HG03432 (cell line): ENCODE results near the gene CARD9.
"Not testable (repeated sequence)": the region's sequence is repeated elsewhere in the genome, so short reads cannot be mapped to it uniquely, and the experiment has no call there.

Experiments used
- ATAC-seq: cut with Tn5 transposase; IDR thresholded peaks from one replicate; pipeline ENCODE4 v1.9.1; 2021; ENCODE audit warnings: mild to moderate bottlenecking, moderate library complexity; ENCODE audit not compliant: unreplicated experiment

CARD9 gene

DNA sequence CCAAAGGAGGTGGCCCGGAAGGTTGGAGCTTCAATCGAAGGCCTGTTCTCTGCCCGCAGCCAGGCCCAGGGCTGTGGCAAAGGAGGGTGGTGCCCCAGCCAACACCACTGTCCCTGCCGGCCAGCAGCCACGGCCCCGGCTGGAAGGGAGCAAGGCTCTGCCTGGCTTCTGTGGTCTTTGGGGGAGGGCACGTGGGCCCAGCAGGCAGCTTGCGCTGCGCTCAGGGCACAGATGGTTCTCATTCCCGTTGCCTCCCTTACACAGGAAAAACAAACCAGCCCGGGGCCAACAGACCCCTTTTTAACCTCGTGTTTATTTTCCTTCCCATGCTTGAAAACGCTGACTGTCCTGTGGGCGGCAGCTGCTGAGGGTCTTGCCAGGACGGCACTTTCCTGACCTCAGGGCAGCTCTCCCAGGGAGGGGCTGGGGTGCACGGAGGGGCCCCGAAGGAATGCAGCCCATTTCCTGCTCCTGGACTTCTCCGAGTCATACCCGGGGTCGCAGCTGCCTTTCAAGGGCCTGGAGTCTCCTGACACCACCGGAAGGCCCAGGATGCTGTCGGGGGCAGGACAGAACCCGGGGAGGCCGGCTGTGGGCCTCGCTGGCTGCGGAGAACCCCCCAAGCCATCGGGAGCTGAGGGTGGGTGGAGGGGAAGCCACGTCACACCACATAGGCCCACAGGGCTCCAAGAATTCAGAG is 47.3 kb downstream of the CARD9 start:
- ATAC-seq, result no peak

DNA sequence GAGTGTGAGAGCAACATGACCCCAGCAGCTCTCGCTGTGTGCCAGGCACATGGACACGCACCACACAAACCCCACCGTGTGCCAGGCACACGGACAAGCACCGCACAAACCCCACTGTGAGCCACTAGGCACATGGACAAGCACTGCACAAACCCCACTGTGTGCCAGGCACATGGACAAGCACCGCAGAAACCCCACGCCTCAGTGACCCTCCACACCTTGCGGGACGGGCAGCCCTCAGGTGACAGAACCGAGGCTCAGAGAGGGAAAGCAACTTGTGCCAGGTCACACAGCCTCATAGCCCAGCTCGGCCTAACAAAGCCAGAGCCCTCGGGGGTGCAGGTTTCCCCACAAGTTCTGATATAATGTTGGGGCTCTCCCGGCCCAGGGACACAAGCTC is 48.1 kb downstream of the CARD9 start:
- ATAC-seq, result no peak

DNA sequence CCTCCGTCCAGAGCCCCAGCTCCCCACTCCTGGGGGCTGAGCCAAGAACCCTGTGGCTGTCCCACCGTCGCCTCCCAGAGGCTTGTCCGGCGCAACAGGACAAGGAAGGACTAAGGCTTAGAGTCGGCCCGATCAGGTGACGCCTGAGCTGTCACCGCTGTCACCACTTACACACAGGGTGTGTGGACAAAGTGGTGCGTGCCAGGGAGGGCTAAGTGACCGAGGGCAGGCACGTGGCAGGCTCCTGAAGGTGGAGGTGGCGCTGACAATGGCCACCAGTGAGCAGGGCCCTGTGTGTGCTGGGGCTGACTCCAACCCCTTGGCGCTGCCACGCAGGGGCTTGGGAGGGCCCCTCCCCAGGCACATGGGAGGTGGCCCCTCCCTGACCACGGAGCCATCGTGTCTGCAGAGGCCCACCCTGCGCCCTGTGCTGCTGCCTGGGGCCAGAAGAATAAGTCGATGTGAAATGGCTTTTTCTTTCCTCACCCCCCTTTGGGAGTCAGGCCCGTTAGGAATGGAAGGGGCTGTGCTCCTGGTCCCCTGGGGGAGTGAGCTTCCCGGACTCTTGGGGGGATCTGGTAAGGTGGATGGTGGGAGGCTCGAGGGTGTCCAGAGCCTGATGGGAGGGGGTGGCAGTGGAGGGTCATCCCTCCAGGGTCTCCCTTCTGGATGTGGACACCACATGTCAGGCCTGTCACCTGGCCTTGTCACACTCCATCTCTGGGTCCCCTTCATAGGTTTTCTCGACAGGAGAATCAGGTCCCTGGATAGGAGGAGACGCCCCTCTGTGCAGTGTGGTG is 48.8 kb downstream of the CARD9 start:
- ATAC-seq, result no peak

DNA sequence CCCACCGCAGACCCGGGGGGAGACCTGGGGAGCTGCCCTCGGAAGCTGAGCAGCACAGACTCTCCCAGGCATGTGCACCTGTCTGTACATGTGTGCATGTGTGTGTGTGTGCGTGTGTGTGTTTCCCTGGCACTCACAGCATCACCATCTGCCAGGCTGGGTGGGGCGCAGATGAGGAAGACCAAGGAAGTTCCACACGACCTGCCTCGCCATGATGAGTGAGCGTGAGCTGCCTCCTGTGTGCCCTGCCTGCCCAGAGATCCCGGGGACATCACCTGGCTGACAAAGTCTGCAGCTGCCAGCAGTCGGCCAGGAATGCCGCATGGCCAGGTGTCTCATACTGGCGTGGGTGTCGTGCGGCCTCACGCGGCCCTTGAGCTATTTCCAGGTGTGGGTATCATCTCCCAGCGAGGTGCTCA is 50.1 kb downstream of the CARD9 start:
- ATAC-seq, result no peak

DNA sequence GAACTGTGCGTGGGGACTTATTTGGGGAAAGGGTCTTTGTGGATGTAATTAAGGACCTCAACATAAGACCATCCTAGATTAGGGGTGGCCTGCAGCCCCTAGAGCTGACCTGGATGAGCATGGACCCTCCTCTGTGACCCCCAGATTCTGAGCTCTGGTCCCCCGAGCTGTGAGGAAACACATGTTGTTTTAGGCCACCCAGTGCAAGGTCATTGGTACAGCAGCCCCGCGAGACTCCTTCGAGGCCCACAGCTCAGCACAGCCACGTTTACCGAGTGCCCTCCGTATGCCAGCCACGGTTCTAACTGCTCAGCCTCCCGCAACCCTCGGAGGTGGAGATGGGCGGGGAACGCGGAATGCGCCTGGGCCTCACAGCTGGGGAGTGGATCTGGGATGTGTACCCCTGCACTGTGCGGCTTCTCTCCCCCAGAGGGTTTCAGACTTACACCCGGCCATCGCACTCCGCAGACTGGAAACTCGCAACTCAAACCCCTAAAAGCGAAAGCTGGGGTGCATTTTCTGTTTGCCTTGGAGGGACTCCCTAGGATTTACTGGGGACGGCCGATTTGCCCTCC is 50.6 kb downstream of the CARD9 start:
- ATAC-seq, result no peak

DNA sequence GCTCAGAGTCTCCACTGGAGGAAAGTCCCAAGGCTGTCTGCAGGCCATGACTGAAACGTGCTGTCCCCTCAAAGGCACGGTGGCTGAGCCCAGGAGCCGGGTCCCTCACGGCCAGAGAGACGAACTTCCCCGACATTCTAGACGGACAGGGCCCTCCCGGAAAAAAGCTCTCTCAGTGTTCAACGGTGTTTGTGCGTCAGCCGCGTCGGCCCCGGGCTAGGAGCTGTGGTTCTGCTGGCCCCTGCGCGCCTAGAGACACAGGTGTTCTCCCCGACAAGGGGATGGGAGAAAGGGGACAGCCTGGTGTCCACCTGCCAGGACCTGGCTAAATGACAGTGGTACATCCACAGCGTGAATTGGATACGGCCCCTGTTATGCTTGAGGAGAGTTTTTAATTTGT is 51.9 kb downstream of the CARD9 start:
- ATAC-seq, result no peak

DNA sequence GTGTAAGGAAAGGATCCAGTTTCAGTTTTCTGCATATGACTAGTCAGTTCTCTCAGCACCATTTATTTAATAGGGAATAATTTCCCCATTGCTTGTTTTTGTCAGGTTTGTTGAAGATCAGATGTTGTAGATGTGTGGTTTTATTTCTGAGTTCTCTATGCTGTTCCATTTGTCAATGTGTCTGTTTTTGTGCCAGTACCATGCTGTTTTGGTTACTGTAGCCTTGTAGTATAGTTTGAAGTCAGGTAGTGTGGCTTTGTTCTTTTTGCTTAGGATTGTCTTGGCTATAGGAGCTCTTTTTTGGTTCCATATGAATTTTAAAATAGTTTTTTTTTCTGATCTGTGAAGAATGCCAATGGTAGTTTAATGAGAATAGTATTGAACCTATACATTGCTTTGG is 52.5 kb downstream of the CARD9 start:
- not testable (repeated sequence) for ATAC-seq

DNA sequence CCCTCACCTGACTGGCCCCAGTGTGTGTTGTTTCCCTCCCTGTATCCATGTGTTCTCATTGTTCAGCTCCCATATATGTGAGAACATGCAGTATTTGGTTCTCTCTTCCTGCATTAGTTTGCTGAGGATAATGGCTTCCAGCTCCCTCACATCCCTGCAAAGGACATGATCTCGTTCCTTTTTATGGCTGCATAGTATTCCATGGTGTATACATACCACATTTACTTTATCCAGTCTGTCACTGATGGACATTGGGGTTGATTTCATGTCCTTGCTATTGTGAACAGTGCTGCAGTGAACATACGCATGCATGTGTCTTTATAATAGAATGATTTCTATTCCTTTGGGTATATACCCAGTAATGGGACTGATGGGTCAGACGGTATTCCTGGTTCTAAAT is 53.5 kb downstream of the CARD9 start:
- ATAC-seq, result not testable (repeated sequence)

DNA sequence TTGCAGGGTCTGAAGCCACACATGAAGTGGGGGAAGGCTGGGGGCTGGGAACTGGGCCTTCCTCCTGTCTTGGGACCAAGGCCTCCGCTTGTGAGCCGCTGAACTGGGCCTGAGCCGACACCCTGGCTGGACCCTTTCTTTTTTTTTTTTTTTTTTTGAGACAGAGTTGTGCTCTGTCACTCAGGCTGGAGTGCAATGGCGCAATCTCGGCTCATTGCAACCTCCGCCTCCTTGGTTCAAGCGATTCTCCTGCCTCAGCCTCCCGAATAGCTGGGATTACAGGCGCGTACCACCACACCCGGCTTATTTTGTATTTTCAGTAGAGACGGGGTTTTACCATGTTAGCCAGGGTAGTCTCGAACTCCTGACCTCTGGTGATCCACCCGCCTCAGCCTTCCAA is 54.2 kb downstream of the CARD9 start:
- ATAC-seq, result not testable (repeated sequence)

DNA sequence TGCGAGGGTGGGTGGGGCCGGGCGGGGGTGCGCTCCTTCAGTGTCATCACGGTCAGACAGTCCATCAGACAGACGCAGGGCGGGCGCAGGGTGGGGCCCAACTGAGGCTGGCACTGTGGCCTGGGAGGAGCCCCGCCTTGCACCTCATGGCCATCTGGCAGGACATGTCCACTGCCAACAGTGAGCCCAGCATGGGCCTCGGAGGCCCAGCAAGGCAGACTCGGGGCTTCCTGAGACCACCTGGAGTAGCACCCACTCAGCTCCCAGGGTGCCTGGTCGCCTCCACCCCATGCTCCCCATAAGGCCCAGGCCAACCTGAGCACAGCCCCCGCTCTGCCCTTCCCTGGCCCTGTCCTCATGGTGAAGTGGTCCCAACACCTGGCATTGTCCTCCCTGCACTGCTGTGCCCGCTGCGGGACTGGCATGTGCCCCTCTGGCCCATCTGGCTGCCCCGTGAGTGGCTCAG is 54.7 kb downstream of the CARD9 start:
- no peak for ATAC-seq

DNA sequence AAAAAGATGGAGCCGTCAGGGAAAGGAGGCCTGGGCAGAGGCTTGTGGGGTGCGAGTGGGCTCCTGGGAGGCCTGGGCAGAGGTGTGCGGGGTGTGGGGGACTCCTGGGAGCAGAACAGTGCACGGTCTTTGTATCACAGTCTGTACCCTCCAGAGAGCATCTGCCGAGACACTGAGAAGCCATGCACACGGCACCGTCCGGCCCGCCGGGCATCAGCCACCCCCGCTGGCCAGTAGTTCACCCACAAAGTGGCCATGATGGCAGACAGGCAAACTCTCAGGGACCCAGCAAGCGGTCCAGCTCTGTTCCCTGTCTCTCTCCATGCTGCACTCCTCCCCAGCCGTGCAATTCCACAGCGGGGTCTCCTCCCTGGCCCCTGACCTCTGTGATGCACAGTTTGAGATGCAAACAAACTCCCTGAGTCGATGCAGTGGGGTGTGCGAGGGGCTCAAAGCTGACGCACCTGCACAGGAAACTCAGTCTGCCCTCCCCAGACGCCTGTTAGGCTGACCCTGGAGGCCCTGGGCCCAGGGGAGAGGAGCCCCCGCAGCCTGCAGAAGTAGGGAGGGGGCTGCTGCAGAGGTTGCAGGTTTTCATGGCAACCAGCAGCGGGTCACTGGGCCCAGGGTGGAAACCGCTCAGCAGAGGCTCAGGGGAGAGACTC is 55.2 kb downstream of the CARD9 start:
- ATAC-seq, result no peak

DNA sequence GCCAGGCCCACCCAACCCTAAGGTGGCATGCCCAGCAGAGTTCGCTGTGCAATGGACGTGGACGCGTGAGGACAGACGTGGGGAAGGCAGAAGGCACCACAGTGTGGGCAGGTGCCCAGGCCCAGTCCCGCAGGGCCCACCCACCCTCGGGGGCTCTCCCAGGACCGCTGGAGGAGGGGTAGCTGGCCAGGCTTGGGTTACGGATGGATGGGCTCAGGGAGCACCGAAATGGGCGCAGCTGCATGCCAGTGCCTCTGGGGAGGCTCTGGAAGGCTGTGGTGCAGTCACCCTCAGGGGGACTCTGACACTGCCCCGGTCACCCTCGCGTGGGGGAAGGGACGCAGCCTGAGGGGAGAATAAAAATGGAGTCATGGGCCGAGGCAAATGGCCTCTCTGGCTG is 55.8 kb downstream of the CARD9 start:
- ATAC-seq, result no peak

DNA sequence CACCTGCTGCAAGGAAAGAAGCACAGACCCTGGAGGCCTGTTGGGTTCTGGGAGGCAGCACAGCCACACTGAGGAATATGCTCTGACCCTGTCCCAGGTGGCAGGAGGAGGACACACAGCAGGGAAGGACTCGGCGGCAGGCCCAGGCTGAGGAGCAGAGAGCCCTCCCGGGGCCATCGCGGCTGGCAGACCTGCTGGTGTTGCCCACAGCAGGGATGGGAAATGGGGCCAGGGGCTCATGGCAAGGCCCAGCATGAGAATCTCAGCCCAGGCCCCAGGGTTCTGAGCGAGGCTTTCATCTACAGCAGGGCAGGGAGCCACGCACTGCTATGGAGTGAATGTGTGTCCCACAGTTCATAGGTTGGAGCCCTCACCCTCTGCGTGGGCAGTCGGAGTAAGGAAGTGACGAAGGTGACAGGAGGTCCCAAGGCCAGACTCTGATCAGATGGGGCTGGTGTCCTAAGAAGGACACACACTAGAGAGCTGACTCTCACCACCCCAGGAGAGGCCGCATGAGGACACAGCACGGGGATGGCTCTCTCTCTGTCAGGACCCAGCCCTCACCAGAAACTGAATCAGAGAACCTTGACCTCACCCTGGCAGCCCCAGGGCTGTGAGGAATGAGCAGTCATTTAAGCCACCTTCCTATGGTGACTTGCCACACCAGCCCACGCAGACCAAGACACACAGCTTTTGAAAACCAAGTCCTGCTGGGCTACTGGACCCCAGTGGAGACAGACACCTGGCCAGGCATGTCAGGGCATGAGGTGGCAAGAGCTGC is 56.4 kb downstream of the CARD9 start:
- ATAC-seq, result no peak

DNA sequence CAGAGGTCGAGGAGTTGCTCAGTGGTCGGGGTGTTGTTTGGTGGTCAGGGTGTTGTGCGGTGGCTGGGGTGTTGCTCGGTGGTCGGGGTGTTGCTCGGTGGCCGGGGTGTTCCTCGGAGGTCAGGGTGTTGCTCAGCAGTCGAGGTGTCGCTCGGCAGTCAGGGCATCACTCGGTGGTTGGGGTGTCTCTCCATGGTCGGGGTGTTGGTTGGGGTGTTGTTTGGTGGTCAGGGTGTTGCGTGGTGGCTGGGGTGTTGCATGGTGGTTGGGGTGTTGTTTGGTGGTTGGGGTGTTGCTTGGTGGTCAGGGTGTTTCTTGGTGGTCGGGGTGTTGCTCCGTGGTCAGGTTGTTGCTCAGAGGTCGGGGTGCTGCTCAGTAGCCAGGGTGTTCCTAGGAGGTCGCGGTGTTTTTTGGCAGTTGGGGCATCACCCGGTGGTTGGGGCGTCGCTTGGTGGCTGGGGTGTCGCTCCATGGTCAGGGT is 57.2 kb downstream of the CARD9 start:
- ATAC-seq, result no peak

DNA sequence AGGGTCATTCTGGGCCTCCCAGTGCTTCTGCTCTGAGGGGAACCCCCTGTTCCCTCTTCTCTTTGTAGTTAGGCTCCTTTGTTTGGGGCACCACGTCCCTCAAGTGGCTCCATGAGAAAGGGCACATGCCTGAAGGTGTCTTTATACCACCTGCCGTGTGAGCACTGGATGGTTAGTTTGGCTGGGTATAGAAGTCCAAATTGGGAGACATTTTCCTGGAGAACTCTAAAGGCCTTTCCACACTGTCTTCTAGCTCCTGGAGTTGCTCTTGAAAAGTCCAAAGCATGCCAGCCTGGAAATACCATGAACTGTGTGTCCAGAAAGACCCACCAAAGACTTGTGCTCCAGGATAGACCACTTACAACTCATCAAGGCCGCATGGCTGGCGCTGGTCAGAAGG is 58.5 kb downstream of the CARD9 start:
- ATAC-seq, result no peak

DNA sequence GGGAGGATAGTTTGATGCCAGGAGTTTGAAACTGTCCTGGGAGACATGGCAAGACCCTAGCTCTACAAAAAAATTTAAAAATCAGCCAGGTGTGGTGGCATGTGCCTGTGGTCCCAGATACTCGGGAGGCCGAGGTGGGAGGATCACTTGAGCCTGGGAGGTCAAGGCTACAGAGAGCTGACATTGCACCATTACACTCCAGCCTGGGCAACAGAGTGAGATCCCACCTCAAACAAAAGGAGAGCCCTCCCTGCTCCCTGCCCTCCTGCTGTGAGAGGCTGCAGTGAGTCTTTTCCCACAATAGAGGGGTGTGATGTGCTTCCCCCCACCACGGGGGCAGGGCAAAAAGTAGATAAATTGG is 59.4 kb downstream of the CARD9 start:
- no peak for ATAC-seq
